Astrocyte (in vitro differentiated cells and primary cell): ENCODE measurements around the gene GAL3ST1. TPM values are rescaled to one million over a fixed set of nuclear protein-coding genes. Genes with fewer than 3 reads are reported as not detected.

Experiments
- DNase-seq: peaks from one replicate; pipeline ENCODE4 v3.0.0-alpha.2; 2010; ENCODE audit warnings: low read depth
- FAIRE-seq: peaks from 2 replicates; lab custom pipeline; 2011; peaks lifted over from hg19 to GRCh38; lab: Jason Lieb, UNC
- H2AFZ ChIP-seq: 2 replicates; pipeline ENCODE4 v1.6.0; 2012; ENCODE audit warnings: low read depth, low read length, inconsistent platforms
- H3K27ac ChIP-seq: 2 replicates; pipeline ENCODE4 v1.5.1; 2011; ENCODE audit warnings: low read depth, low read length, inconsistent platforms
- H3K27me3 ChIP-seq: 2 replicates; pipeline ENCODE4 v1.6.0; 2011; ENCODE audit warnings: low read length, inconsistent platforms; ENCODE audit not compliant: insufficient read depth
- H3K36me3 ChIP-seq: 2 replicates; pipeline ENCODE4 v1.5.1; 2011; ENCODE audit warnings: low read length, inconsistent platforms; ENCODE audit not compliant: insufficient read depth
- H3K4me1 ChIP-seq: 2 replicates; pipeline ENCODE4 v1.5.1; 2011; ENCODE audit warnings: low read length, inconsistent platforms; ENCODE audit not compliant: insufficient read depth
- H3K4me2 ChIP-seq: 2 replicates; pipeline ENCODE4 v1.6.0; 2012; ENCODE audit warnings: low read length, inconsistent platforms
- H3K4me3 ChIP-seq: 2 replicates; pipeline ENCODE4 v1.5.1; 2011; ENCODE audit warnings: low read depth, mild to moderate bottlenecking, low read length, inconsistent platforms; ENCODE audit not compliant: insufficient read depth
- H3K79me2 ChIP-seq: 2 replicates; pipeline ENCODE4 v1.6.0; 2012; ENCODE audit warnings: mild to moderate bottlenecking, low read length, inconsistent platforms; ENCODE audit not compliant: insufficient read depth
- H3K9ac ChIP-seq: 2 replicates; pipeline ENCODE4 v1.6.0; 2012; ENCODE audit warnings: mild to moderate bottlenecking, low read length, inconsistent platforms
- H3K9me3 ChIP-seq: 2 replicates; pipeline ENCODE4 v1.5.1; 2012; ENCODE audit warnings: low read depth, mild to moderate bottlenecking, low read length, inconsistent platforms; ENCODE audit not compliant: insufficient read depth
- H4K20me1 ChIP-seq: 2 replicates; pipeline ENCODE4 v1.6.0; 2012; ENCODE audit warnings: low read length, inconsistent platforms; ENCODE audit not compliant: insufficient read depth
- H3K27ac Mint-ChIP-seq: one replicate; pipeline ENCODE4 v1.8.0; 2021; ENCODE audit warnings: mild to moderate bottlenecking, mixed read lengths; ENCODE audit not compliant: unreplicated experiment
- H3K27me3 Mint-ChIP-seq: one replicate; pipeline ENCODE4 v1.8.0; 2021; ENCODE audit warnings: low read depth, mixed read lengths; ENCODE audit not compliant: unreplicated experiment
- H3K36me3 Mint-ChIP-seq: one replicate; pipeline ENCODE4 v1.8.0; 2021; ENCODE audit warnings: low read depth, mixed read lengths; ENCODE audit not compliant: unreplicated experiment
- H3K4me1 Mint-ChIP-seq: one replicate; pipeline ENCODE4 v1.8.0; 2021; ENCODE audit warnings: low read depth, mixed read lengths; ENCODE audit not compliant: unreplicated experiment
- H3K4me3 Mint-ChIP-seq: one replicate; pipeline ENCODE4 v1.8.0; 2021; ENCODE audit warnings: mild to moderate bottlenecking, moderate library complexity, mixed read lengths; ENCODE audit not compliant: unreplicated experiment
- H3K9me3 Mint-ChIP-seq: one replicate; pipeline ENCODE4 v1.8.0; 2021; ENCODE audit warnings: mild to moderate bottlenecking, mixed read lengths; ENCODE audit not compliant: unreplicated experiment
- EZH2 ChIP-seq: IDR thresholded peaks from 2 replicates; pipeline ENCODE4 v1.6.1; 2012; ENCODE audit warnings: mild to moderate bottlenecking, low read length, inconsistent platforms; ENCODE audit not compliant: insufficient read depth
- total RNA-seq: library from RNA; stranded (reverse); gene quantifications from 2 replicates; pipeline ENCODE4 v1.2.1, GENCODE V29; 2021
- TF ChIP-seq, protein P1 (sequence below): IDR thresholded peaks from 2 replicates; pipeline ENCODE4 v1.5.1; 2011; ENCODE audit warnings: low read depth, mild to moderate bottlenecking, inconsistent platforms, low read length, moderate library complexity; ENCODE audit not compliant: insufficient read depth

GAL3ST1 gene
- total RNA-seq, 1 donor from 2014 or later: 3.4 TPM

DNA sequence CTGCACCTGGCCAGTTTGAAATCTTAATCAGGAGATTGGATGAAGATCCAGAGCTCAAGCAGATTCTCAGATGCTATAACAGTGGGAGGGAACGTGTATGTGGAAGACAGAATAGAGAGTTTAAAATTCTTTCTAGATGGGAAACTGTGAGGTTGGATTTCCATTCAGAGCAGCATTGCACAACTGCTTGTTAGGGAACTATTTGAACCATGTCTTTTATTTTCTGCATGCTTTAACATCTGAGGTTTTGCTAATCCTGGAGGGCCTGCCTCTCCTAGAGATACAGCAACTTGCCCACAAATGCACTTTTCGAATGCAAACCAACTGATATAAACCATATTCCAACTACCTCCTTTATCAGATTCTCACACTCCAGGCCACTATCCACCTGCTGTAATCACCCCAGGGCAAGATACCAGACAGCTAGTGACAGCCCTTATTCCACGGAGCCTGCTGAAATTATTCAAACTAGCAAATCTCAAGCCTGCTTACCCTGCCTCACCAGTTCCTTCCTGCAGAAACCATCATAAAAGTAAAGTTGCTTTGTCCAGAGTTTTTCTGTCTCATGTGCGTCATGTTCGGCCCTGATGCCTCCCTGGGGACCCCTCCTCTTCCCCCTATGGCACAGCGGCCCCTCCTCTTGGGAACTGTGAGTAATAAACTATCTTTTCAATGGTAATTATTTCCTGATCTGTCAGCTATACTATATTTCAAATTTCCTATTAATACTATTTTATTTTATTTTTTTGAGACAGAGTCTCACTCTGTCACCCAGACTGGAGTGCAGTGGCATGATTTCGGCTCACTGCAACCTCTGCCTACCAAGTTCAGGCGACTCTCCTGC, 50.6 kb downstream of the GAL3ST1 start:
- no peak overlapping the region for H3K27ac Mint-ChIP-seq

DNA sequence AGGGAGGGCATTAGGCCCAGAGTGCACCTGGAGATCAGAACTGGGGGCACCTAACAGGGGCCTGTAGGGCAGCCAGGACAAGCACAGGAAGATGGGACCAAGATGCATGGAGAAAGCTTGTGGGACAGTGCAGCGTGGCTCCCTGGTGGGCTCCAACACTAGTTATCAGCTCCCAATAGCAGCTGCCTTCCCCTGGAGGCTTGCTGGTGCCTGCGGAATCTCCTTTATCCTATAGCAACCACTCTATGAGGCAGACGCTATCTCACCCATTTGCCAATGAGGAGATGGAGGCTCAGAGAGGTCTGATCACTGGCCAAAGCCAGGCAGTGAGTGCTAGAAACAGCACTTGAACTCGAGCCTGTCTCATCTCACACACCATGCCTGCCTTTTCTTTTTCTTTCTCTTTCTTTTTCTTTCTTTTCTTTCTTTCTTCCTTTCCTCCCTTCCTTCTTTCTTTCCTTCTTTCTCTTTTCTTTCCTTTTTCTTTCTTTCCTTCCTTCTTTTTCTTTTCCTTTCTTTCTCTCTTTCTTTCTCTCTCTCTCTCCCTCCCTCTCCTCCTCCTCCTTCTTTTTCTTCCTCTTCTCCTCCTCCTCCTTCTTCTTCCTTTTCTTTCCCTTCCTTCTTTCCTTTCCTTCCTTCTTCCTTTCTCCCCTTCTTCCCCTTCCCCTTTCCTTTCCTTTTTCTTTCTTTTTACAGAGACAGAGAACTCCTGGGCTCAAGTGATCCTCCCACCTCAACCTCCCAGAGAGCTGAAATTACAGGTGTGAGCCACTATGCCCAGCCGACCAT, 52.9 kb downstream of the GAL3ST1 start:
- Histone ChIP-seq H3K4me1 (no peaks in the 10 kb centered on the region), H2AFZ (no peak overlapping the region), H3K79me2 (no peaks in the 10 kb centered on the region), H3K36me3 (no peaks in the 10 kb centered on the region), H3K4me2 (no peak overlapping the region), H3K9me3 (no peaks in the 10 kb centered on the region), H3K9ac (no peak overlapping the region), H3K27me3 (peaks cover 11% of the 10 kb centered on the region), H3K27ac (no peak overlapping the region), H3K4me3 (no peak overlapping the region), H4K20me1 (no peaks in the 10 kb centered on the region)
- DNase-seq (no peak), FAIRE-seq (no peak)
- Mint-ChIP-seq H3K4me3 (no peak overlapping the region), H3K9me3 (no peaks in the 10 kb centered on the region), H3K27ac (peak overlapping the region; percentile 44), H3K36me3 (no peaks in the 10 kb centered on the region), H3K4me1 (no peaks in the 10 kb centered on the region), H3K27me3 (peaks cover 41% of the 10 kb centered on the region)
- TF ChIP-seq, protein P1, sequence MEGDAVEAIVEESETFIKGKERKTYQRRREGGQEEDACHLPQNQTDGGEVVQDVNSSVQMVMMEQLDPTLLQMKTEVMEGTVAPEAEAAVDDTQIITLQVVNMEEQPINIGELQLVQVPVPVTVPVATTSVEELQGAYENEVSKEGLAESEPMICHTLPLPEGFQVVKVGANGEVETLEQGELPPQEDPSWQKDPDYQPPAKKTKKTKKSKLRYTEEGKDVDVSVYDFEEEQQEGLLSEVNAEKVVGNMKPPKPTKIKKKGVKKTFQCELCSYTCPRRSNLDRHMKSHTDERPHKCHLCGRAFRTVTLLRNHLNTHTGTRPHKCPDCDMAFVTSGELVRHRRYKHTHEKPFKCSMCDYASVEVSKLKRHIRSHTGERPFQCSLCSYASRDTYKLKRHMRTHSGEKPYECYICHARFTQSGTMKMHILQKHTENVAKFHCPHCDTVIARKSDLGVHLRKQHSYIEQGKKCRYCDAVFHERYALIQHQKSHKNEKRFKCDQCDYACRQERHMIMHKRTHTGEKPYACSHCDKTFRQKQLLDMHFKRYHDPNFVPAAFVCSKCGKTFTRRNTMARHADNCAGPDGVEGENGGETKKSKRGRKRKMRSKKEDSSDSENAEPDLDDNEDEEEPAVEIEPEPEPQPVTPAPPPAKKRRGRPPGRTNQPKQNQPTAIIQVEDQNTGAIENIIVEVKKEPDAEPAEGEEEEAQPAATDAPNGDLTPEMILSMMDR: no peak
- no peak for TF ChIP-seq EZH2

More for the DNA sequence above, 50.6 kb downstream of the GAL3ST1 start:
- H3K79me2 ChIP-seq: no peaks in the 10 kb centered on the region
- H3K36me3 Mint-ChIP-seq: no peaks in the 10 kb centered on the region
- no peak overlapping the region for H3K4me2 ChIP-seq
- no peak overlapping the region for H2AFZ ChIP-seq
- no peaks in the 10 kb centered on the region for H3K4me1 ChIP-seq
- peaks cover 8% of the 10 kb centered on the region for H3K27me3 ChIP-seq
- TF ChIP-seq, protein P1: no peak
- TF ChIP-seq EZH2: no peak
- FAIRE-seq (no peak), DNase-seq (no peak)
- no peak overlapping the region for H3K4me3 ChIP-seq
- H3K27ac ChIP-seq: no peak overlapping the region
- no peaks in the 10 kb centered on the region for H3K36me3 ChIP-seq
- H3K27me3 Mint-ChIP-seq: peaks cover 31% of the 10 kb centered on the region
- H3K4me3 Mint-ChIP-seq: no peak overlapping the region
- H3K4me1 Mint-ChIP-seq: no peaks in the 10 kb centered on the region
- no peaks in the 10 kb centered on the region for H4K20me1 ChIP-seq
- no peak overlapping the region for H3K9ac ChIP-seq
- H3K9me3 Mint-ChIP-seq: no peaks in the 10 kb centered on the region
- no peaks in the 10 kb centered on the region for H3K9me3 ChIP-seq
